Kidney (tissue), 14 donors: ENCODE results near the gene NEURL2. TPM values are rescaled to one million over a fixed set of nuclear protein-coding genes. Genes with fewer than 3 reads are reported as not detected.

ENCODE experiments used
- DNase-seq, 5 donors: peaks; one replicate each; pipeline ENCODE4 v3.0.0-alpha.2; 2013 to 2020
- FAIRE-seq: peaks from 2 replicates; lab custom pipeline; 2012; peaks lifted over from hg19 to GRCh38; lab: Jason Lieb, UNC
- H3K27ac ChIP-seq, 2 donors: one replicate each; pipeline ENCODE4 v1.7.0; 2013; ENCODE audit warnings: low read depth in 2 of 2, low read length in 2 of 2, inconsistent platforms in 1 of 2
- H3K27me3 ChIP-seq: one replicate; pipeline ENCODE4 v1.7.1; 2013; ENCODE audit warnings: low read length, inconsistent platforms; ENCODE audit not compliant: control insufficient read depth, insufficient read depth
- H3K36me3 ChIP-seq, 3 donors: one replicate each; pipeline versions ENCODE4 v1.7.0 to v1.7.1; 2013; ENCODE audit warnings: low read length in 3 of 3, control low read depth in 1 of 3, inconsistent platforms in 1 of 3; ENCODE audit not compliant: insufficient read depth in 3 of 3, control insufficient read depth in 2 of 3
- H3K4me1 ChIP-seq, 3 donors: one replicate each; pipeline versions ENCODE4 v1.7.0 to v1.7.1; 2013; ENCODE audit warnings: low read length in 3 of 3, inconsistent platforms in 1 of 3, low read depth in 1 of 3; ENCODE audit not compliant: control insufficient read depth in 2 of 3, insufficient read depth in 2 of 3
- H3K4me3 ChIP-seq, 3 donors: one replicate each; pipeline versions ENCODE4 v1.7.0 to v1.8.1; 2013; ENCODE audit warnings: low read length in 3 of 3, control low read depth in 1 of 3, inconsistent platforms in 1 of 3
- H3K9ac ChIP-seq, 3 donors: one replicate each; pipeline versions ENCODE4 v1.7.0 to v1.7.1; 2013; ENCODE audit warnings: low read length in 3 of 3, control low read depth in 1 of 3, inconsistent platforms in 1 of 3
- H3K9me3 ChIP-seq, 3 donors: one replicate each; pipeline versions ENCODE4 v1.7.0 to v1.7.1; 2013; ENCODE audit warnings: low read length in 3 of 3, control low read depth in 1 of 3, inconsistent platforms in 1 of 3; ENCODE audit not compliant: control insufficient read depth in 2 of 3, insufficient read depth in 1 of 3
- intact Hi-C: fragments of 100-400 bp; cut with DNase I; formaldehyde crosslinking; loops from one replicate; pipeline ENCODE4 v1.11.1; 2022
- polyA plus RNA-seq: library from polyadenylated mRNA; stranded (reverse); fragments of 350-450 nt; fragmentation: Illumina TruSeq; extraction: RNeasy Lipid Tissue Mini Kit (QIAGEN cat#74804); gene quantifications from one replicate; pipeline ENCODE4 v1.2.3, GENCODE V29; 2014; ENCODE audit warnings: low read depth, low replicate concordance; ENCODE audit not compliant: insufficient read depth
- total RNA-seq: library from RNA; stranded (reverse); fragmentation: NEBNext Ultra II Directional; extraction: Animal tissue kit (Norgen Biotek cat#: 25700); gene quantifications from one replicate; pipeline ENCODE4 v1.2.1, GENCODE V29; 2021
- TF ChIP-seq, protein P1 (sequence below): IDR thresholded peaks from 3 replicates; pipeline ENCODE4 v1.5.1; 2012; ENCODE audit warnings: mild to moderate bottlenecking, moderate library complexity, borderline replicate concordance; ENCODE audit not compliant: insufficient read depth; ENCODE audit errors: extremely low read depth
- donor health status: control.
- donor health status: control.
- donor health status: control.
- donor health status: control.
- donor health status: control.
- donor health status: DM: yes; HTN: yes; CAD: no.
- donor health status: Normal renal cell carcinoma (clear cell type).

Gene NEURL2
- total and polyA plus RNA-seq, 2 donors from 2014 or later, result 27.5 to 37.3 TPM

DNA sequence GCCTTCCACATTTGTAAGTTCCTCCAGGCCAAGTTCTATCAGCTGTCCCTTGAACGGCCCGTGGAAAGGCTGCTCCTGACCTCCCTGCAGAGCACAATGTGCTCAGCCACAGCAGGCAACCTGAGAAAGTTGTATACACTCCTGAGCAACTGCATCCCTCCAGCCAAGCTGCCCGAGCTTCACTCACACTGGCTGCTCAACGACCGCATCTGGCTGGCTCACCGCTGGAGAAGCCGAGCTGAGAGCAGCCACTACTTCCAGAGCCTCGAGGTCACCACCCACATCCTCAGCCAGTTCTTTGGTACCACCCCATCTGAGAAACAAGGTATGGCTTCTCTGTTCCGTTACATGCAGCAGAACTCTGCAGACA, 7.9 kb downstream of the NEURL2 start:
- H3K9me3 ChIP-seq, result no peaks in the 10 kb centered on the region
- intact Hi-C loops, result no loop called here
- H3K9ac ChIP-seq, result no peak overlapping the region
- FAIRE-seq, result no peak
- H3K27me3 ChIP-seq, result no peaks in the 10 kb centered on the region
- TF ChIP-seq, protein P1, sequence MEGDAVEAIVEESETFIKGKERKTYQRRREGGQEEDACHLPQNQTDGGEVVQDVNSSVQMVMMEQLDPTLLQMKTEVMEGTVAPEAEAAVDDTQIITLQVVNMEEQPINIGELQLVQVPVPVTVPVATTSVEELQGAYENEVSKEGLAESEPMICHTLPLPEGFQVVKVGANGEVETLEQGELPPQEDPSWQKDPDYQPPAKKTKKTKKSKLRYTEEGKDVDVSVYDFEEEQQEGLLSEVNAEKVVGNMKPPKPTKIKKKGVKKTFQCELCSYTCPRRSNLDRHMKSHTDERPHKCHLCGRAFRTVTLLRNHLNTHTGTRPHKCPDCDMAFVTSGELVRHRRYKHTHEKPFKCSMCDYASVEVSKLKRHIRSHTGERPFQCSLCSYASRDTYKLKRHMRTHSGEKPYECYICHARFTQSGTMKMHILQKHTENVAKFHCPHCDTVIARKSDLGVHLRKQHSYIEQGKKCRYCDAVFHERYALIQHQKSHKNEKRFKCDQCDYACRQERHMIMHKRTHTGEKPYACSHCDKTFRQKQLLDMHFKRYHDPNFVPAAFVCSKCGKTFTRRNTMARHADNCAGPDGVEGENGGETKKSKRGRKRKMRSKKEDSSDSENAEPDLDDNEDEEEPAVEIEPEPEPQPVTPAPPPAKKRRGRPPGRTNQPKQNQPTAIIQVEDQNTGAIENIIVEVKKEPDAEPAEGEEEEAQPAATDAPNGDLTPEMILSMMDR, result no peak
- H3K27ac ChIP-seq, result no peak overlapping the region
- peaks cover 0 to 7% (median 0%) of the 10 kb centered on the region in 3 donors for H3K4me1 ChIP-seq
- H3K4me3 ChIP-seq, result no peak overlapping the region
- peak in 1 of 5 donors; percentile 65 for DNase-seq
- H3K36me3 ChIP-seq, result peaks cover 4 to 15% (median 12%) of the 10 kb centered on the region in 3 donors

DNA sequence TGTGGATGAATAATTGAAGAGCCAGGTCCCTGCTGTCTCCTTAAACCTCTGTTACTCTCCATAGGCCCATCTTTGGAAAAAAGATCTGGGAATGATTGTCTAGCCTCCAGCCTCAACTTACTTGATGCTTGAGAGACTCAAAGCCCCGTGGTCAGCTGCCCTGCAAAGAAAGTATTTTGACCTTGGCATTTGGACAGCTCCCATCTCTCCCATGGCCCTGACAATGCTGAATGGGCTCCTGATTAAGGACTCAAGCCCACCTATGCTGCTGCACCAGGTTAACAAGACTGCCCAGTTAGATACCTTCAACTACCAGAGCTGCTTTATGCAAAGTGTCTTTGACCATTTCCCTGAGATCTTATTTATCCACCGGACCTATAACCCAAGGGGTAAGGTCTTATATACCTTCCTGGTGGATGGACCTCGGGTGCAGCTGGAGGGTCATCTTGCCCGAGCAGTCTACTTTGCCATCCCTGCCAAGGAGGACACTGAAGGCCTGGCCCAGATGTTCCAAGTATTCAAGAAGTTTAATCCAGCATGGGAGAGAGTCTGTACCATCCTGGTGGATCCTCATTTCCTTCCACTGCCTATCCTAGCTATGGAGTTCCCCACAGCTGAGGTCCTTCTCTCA, 8.4 kb downstream of the NEURL2 start:
- intact Hi-C loops, result no loop called here
- H3K36me3 ChIP-seq, result peaks cover 4 to 20% (median 15%) of the 10 kb centered on the region in 3 donors
- no peak overlapping the region for H3K27ac ChIP-seq
- H3K9me3 ChIP-seq, result no peaks in the 10 kb centered on the region
- no peak overlapping the region for H3K4me3 ChIP-seq
- TF ChIP-seq, protein P1, result no peak
- no peak overlapping the region for H3K9ac ChIP-seq
- H3K4me1 ChIP-seq, result peaks cover 0 to 7% (median 0%) of the 10 kb centered on the region in 3 donors
- DNase-seq (peak in 1 of 5 donors; percentile 52), FAIRE-seq (no peak)
- H3K27me3 ChIP-seq, result no peaks in the 10 kb centered on the region

DNA sequence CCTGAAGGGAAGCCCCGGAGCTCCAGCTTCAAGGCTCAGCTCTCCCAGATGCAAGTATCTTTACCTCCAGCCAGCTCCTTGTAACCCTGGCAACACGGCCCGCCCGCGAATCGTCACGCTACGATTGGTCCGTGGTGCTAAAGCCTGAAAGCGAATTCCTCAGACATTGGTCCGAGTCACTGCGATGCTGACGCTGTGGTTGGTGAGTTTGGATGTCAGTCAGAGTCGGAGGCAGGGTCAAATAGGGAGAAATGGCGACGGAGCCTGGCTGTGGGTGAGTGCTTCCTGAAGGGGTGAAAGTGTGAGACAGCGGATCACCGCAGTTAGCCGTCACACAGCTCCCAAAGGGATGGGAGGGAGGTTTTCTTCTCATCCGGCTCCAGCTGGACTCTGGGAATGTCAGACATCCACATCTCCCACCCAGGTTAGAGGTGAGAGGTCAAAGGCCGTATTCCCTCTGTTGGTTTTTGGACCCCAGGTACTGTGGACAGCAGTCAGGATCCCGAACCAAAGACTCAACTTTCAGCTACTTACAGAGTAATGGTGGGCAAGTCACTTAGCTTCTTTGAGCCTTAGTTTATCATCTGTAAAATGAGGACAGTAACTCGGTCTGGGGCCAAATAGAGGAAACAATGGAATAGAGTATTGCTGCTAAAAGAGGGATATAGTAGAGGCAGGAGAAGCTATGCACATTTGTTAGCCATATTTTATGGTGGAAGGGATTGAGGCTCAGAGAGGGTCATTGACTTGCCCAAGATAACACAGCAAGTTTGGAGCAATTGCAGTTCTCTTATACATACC, 9.8 kb downstream of the NEURL2 start, which contains the start of gene ZSWIM1:
ZSWIM1 (plus strand) TSS at position 240 of the 801 bp plus-strand sequence. CDS start 1,366 bp downstream, outside the sequence.
- intact Hi-C loops, result no loop called here
- Histone ChIP-seq H3K4me1 (peaks cover 0 to 7% (median 0%) of the 10 kb centered on the region in 3 donors), H3K4me3 (peak within 1 kb of the TSS; percentile 81 to 97 (median 83)), H3K27me3 (no peaks in the 10 kb centered on the region), H3K36me3 (peaks cover 4 to 28% (median 18%) of the 10 kb centered on the region in 3 donors), H3K9me3 (no peaks in the 10 kb centered on the region), H3K27ac (peak within 1 kb of the TSS; percentile 75 to 89), H3K9ac (peak within 1 kb of the TSS; percentile 68 to 99 (median 92))
- TF ChIP-seq, protein P1, result no peak
- DNase-seq (peak; percentile 99 to 100 (median 100)), FAIRE-seq (peak; percentile 98)
